NB4 (cell line): Measurements from ENCODE around the gene INF2.

Source experiments
- CTCF ChIP-seq: IDR thresholded peaks from one replicate; pipeline ENCODE4 v1.5.1; 2012; ENCODE audit warnings: low read depth, low read length
- POLR2A ChIP-seq: IDR thresholded peaks from 2 replicates; pipeline ENCODE4 v1.6.1; 2011; ENCODE audit warnings: mild to moderate bottlenecking; ENCODE audit not compliant: insufficient read length; ENCODE audit errors: extremely low read depth

- TF ChIP-seq POLR2A = no peak
- TF ChIP-seq CTCF = no peak
These were observed 13.9 kb downstream of the INF2 start for GRCh38 chr14:104703269-104703668.
